ENCODE data around the gene CDK5R2.
A peak's percentile ranks its signal among the peaks of the same experiment; 100 is the strongest.

CDK5R2 gene

GRCh38 chr2:219000569-219000960 lies 41.1 kb downstream of the CDK5R2 start:
- no peak for FAIRE-seq
- no peak for DNase-seq (ENCODE audit: insufficient read length, low spot score)
- TF ChIP-seq POLR2A (IDR thresholded peaks at IDR 0.05; ENCODE audit: low read depth, low read length) = no peak
- TF ChIP-seq PAX5 (IDR thresholded peaks at IDR 0.05; ENCODE audit: insufficient read depth, low read length, severe bottlenecking) = no peak
- TF ChIP-seq POLR2AphosphoS5 (IDR thresholded peaks at IDR 0.05; ENCODE audit: low read depth, low read length) = no peak
- TF ChIP-seq TAF1 (IDR thresholded peaks at IDR 0.05; ENCODE audit: low read depth, low read length) = no peak
- no peak for TF ChIP-seq SPI1 (IDR thresholded peaks at IDR 0.05; ENCODE audit: low read depth, low read length)
- TF ChIP-seq POU2F2 (IDR thresholded peaks at IDR 0.05; ENCODE audit: low read depth, low read length) = no peak

GRCh38 chr2:219001100-219001576 lies 41.7 kb downstream of the CDK5R2 start:
- FAIRE-seq (no peak), DNase-seq (ENCODE audit: insufficient read length, low spot score) (no peak)
- no peak for TF ChIP-seq PAX5 (IDR thresholded peaks at IDR 0.05; ENCODE audit: insufficient read depth, low read length, severe bottlenecking)
- no peak for TF ChIP-seq SPI1 (IDR thresholded peaks at IDR 0.05; ENCODE audit: low read depth, low read length)
- TF ChIP-seq POLR2A (IDR thresholded peaks at IDR 0.05; ENCODE audit: low read depth, low read length) = no peak
- no peak for TF ChIP-seq POLR2AphosphoS5 (IDR thresholded peaks at IDR 0.05; ENCODE audit: low read depth, low read length)
- TF ChIP-seq TAF1 (IDR thresholded peaks at IDR 0.05; ENCODE audit: low read depth, low read length) = no peak
- no peak for TF ChIP-seq POU2F2 (IDR thresholded peaks at IDR 0.05; ENCODE audit: low read depth, low read length)

GRCh38 chr2:219001577-219002394 lies 42.3 kb downstream of the CDK5R2 start:
- no peak for FAIRE-seq
- DNase-seq (ENCODE audit: insufficient read length, low spot score) = no peak
- TF ChIP-seq TAF1 (IDR thresholded peaks at IDR 0.05; ENCODE audit: low read depth, low read length) (no peak), POLR2A (IDR thresholded peaks at IDR 0.05; ENCODE audit: low read depth, low read length) (no peak), POU2F2 (IDR thresholded peaks at IDR 0.05; ENCODE audit: low read depth, low read length) (no peak), POLR2AphosphoS5 (IDR thresholded peaks at IDR 0.05; ENCODE audit: low read depth, low read length) (no peak), SPI1 (IDR thresholded peaks at IDR 0.05; ENCODE audit: low read depth, low read length) (no peak), PAX5 (IDR thresholded peaks at IDR 0.05; ENCODE audit: insufficient read depth, low read length, severe bottlenecking) (no peak)

GRCh38 chr2:219002395-219003266 lies 43.2 kb downstream of the CDK5R2 start:
- DNase-seq (ENCODE audit: insufficient read length, low spot score) = no peak
- no peak for TF ChIP-seq POU2F2 (IDR thresholded peaks at IDR 0.05; ENCODE audit: low read depth, low read length)
- TF ChIP-seq POLR2AphosphoS5 (IDR thresholded peaks at IDR 0.05; ENCODE audit: low read depth, low read length) = no peak
- no peak for TF ChIP-seq POLR2A (IDR thresholded peaks at IDR 0.05; ENCODE audit: low read depth, low read length)
- no peak for TF ChIP-seq SPI1 (IDR thresholded peaks at IDR 0.05; ENCODE audit: low read depth, low read length)
- no peak for TF ChIP-seq PAX5 (IDR thresholded peaks at IDR 0.05; ENCODE audit: insufficient read depth, low read length, severe bottlenecking)
- TF ChIP-seq TAF1 (IDR thresholded peaks at IDR 0.05; ENCODE audit: low read depth, low read length) = no peak

GRCh38 chr2:219003267-219003634 lies 43.8 kb downstream of the CDK5R2 start:
- TF ChIP-seq POU2F2 (IDR thresholded peaks at IDR 0.05; ENCODE audit: low read depth, low read length) (no peak), TAF1 (IDR thresholded peaks at IDR 0.05; ENCODE audit: low read depth, low read length) (no peak), POLR2A (IDR thresholded peaks at IDR 0.05; ENCODE audit: low read depth, low read length) (no peak), PAX5 (IDR thresholded peaks at IDR 0.05; ENCODE audit: insufficient read depth, low read length, severe bottlenecking) (no peak), SPI1 (IDR thresholded peaks at IDR 0.05; ENCODE audit: low read depth, low read length) (no peak), POLR2AphosphoS5 (IDR thresholded peaks at IDR 0.05; ENCODE audit: low read depth, low read length) (no peak)
- DNase-seq (ENCODE audit: insufficient read length, low spot score) (no peak), FAIRE-seq (no peak)

More at GRCh38 chr2:219002395-219003266, 43.2 kb downstream of the CDK5R2 start:
- FAIRE-seq = peak; percentile 38

GRCh38 chr2:219003979-219004378 lies 44.5 kb downstream of the CDK5R2 start:
- FAIRE-seq = no peak
- no peak for DNase-seq (ENCODE audit: insufficient read length, low spot score)
- TF ChIP-seq POLR2AphosphoS5 (IDR thresholded peaks at IDR 0.05; ENCODE audit: low read depth, low read length) (no peak), POLR2A (IDR thresholded peaks at IDR 0.05; ENCODE audit: low read depth, low read length) (no peak), PAX5 (IDR thresholded peaks at IDR 0.05; ENCODE audit: insufficient read depth, low read length, severe bottlenecking) (no peak), POU2F2 (IDR thresholded peaks at IDR 0.05; ENCODE audit: low read depth, low read length) (no peak), SPI1 (IDR thresholded peaks at IDR 0.05; ENCODE audit: low read depth, low read length) (no peak), TAF1 (IDR thresholded peaks at IDR 0.05; ENCODE audit: low read depth, low read length) (no peak)

GRCh38 chr2:219009294-219009693 lies 49.8 kb downstream of the CDK5R2 start:
- TF ChIP-seq SPI1 (IDR thresholded peaks at IDR 0.05; ENCODE audit: low read depth, low read length) (no peak), POU2F2 (IDR thresholded peaks at IDR 0.05; ENCODE audit: low read depth, low read length) (no peak), POLR2A (IDR thresholded peaks at IDR 0.05; ENCODE audit: low read depth, low read length) (no peak), TAF1 (IDR thresholded peaks at IDR 0.05; ENCODE audit: low read depth, low read length) (no peak), PAX5 (IDR thresholded peaks at IDR 0.05; ENCODE audit: insufficient read depth, low read length, severe bottlenecking) (no peak), POLR2AphosphoS5 (IDR thresholded peaks at IDR 0.05; ENCODE audit: low read depth, low read length) (no peak)
- no peak for DNase-seq (ENCODE audit: insufficient read length, low spot score)
- FAIRE-seq = no peak

GRCh38 chr2:219010162-219010756 lies 50.8 kb downstream of the CDK5R2 start:
- no peak for TF ChIP-seq POU2F2 (IDR thresholded peaks at IDR 0.05; ENCODE audit: low read depth, low read length)
- no peak for TF ChIP-seq POLR2A (IDR thresholded peaks at IDR 0.05; ENCODE audit: low read depth, low read length)
- TF ChIP-seq TAF1 (IDR thresholded peaks at IDR 0.05; ENCODE audit: low read depth, low read length) = no peak
- DNase-seq (ENCODE audit: insufficient read length, low spot score) = peak; percentile 63
- no peak for FAIRE-seq

GRCh38 chr2:219010873-219011272 lies 51.4 kb downstream of the CDK5R2 start:
- FAIRE-seq (no peak), DNase-seq (ENCODE audit: insufficient read length, low spot score) (no peak)
- TF ChIP-seq POLR2A (IDR thresholded peaks at IDR 0.05; ENCODE audit: low read depth, low read length) = no peak
- no peak for TF ChIP-seq TAF1 (IDR thresholded peaks at IDR 0.05; ENCODE audit: low read depth, low read length)
- no peak for TF ChIP-seq POLR2AphosphoS5 (IDR thresholded peaks at IDR 0.05; ENCODE audit: low read depth, low read length)
- TF ChIP-seq PAX5 (IDR thresholded peaks at IDR 0.05; ENCODE audit: insufficient read depth, low read length, severe bottlenecking) = no peak

All from GM12891 (cell line).